HG03135 (cell line): ENCODE measurements around the gene TECR.
"Not testable (repeated sequence)": the region's sequence is repeated elsewhere in the genome, so short reads cannot be mapped to it uniquely, and the experiment has no call there.

Experiments
- ATAC-seq: cut with Tn5 transposase; IDR thresholded peaks from one replicate; pipeline ENCODE4 v1.9.1; 2021; ENCODE audit warnings: mild to moderate bottlenecking, moderate library complexity; ENCODE audit not compliant: unreplicated experiment

TECR gene

DNA sequence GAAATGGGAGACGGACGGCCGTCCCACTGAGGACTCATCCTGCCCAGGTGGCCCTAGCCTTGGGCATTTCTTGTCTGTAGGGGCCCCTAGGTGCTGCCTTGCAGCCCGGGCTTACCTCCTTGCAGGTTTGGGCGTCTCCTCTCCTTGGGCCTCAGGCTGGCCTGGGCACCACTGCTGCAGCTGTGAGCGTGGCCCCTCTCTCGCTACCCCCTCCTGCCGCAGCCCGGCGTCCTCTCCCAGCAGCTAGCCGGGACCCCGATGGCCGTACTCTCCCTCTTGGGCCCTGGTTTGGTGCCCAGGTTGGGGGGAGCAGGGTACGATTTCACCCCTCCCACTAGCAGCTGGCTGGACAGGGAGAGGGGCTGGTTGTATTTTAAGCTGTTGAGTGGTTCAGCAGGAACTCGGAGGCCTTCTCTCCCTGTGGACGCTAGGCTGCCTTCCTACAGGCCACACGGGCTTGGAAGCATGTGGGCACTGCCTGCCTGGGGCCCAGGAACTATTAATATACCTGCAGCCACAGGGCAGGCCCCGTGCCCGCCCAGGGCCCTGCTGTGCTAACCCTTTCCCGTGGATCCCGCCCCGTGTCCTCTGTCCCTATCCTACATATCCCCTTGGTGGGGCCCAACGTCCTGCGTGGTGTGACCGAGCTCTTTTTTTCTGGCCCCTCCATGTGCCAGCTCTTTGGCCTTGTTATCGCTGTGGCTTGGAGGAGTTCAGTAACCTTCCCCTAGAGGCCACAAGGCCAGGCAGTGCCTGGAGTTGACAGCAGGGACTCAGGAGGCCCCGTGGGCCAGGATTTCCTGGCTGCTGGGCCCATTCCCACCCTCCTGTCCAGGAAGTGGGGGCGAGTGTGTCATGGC, 30.8 kb downstream of the TECR start:
- no peak for ATAC-seq

DNA sequence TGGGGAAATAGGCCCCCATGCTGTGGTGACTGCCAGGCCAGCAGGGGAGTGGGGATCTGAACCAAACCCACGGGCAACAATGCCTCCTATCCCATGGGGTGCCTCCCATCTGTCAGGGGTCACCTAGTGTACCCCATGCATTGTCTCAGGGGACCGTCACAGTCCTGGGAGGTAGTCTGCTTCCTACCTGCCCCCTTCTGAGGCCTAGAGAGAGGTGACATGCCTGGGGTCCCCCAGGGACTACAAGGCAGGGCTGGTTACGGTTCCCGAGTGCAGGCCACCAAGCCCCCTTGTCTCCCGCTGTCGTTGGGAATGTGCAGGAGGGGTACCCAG, 31.3 kb downstream of the TECR start:
- no peak for ATAC-seq

DNA sequence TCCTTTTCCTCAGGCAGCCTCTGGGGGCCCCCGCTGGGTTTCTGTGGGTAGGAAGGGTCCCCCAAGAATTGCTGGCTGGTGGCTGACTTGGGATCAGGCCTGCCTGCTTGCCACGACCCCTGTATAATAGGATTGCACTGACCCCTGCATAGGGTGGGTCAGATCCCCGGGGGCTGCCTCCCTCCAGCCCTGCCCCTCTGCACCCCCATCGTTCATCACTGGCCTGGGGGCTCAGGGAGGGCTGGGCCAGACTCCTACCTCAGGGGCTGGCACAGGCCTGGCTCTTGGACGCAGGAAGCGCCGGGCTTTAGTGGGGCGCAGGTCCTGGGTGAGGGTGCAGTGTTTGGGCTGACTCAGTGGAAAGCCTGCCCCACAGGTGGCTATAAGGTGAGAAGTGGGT, 31.9 kb downstream of the TECR start:
- ATAC-seq: no peak

DNA sequence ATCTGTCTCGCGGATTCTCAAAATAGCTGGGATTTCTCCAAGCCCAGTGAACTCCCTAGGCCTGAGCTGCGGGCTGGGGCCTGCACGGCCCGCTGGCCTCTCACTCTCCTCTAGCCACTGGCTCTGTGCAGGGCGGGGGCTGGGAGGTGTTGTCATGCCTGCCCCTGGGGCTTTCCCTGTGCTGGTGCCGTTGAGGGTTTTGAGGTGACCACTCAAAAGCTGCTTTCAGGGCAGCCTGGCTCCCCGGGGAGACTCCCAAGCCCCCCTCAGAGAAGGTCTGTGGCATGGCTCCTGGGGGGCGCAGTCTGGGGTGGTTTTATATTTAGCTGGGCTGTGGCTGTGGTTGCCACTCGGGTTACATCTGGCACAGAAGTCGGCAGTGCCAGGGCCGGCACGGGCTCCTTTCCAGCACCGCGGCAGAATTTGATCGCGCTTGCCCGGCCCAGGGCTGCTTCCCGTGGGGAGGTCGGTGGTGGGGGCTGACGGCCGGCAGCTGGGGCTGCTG, 32.5 kb downstream of the TECR start:
- no peak for ATAC-seq

DNA sequence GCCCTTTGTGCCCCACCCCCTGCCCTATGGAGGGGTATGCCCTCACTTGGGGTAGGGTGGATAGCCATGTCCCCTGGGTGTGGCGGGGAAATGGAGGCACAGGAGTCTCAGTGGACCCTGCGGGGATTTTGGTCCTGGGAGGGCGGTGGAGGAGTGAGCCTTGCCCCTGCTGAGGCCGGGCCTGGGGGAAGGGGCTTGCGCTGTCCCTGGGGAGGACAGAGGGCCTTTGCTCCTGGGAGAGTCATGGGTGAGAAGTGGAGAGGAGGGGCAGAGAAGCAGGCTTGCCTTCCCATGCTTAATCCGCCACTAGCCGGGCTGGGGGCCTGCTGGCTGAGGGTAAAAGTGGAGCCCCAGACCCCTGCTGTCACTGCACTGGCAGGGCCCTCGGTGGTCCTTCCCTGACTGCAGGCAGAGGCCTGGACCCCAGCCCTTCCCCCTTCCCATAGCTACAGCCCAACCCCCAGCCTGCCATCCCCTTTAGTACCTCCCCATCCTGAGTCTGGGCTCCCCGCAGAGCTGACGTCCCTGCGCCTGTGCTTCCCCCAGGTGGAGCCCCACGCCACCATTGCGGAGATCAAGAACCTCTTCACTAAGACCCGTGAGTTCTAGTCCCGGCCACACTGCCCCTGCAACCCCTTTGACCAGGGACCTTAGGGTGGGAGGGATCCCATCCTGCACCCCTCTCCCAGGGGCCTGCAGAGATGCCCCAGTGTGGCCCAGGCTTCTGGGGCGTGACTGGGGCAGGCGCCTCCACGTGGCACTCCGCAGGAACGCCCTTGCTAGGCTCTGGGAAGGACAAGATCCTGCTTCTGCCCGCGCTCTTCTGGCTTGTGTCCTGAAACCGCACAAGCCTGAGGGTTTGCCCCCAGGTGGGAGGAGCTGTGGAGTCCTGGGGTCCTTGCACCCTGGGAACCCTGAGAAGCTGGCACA, 33.5 kb downstream of the TECR start:
- ATAC-seq: no peak

DNA sequence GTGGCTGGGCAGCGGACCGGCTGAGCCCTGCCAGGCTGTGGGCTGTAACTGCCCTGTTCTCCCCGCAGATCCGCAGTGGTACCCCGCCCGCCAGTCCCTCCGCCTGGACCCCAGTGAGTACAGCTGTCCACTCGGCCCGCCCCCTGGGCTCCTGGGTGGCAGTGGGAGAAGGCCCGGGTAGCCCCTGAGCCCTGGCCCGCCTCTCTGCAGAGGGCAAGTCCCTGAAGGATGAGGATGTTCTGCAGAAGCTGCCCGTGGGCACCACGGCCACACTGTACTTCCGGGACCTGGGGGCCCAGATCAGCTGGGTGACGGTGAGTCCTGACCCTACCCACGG, 34.2 kb downstream of the TECR start:
- ATAC-seq: no peak

DNA sequence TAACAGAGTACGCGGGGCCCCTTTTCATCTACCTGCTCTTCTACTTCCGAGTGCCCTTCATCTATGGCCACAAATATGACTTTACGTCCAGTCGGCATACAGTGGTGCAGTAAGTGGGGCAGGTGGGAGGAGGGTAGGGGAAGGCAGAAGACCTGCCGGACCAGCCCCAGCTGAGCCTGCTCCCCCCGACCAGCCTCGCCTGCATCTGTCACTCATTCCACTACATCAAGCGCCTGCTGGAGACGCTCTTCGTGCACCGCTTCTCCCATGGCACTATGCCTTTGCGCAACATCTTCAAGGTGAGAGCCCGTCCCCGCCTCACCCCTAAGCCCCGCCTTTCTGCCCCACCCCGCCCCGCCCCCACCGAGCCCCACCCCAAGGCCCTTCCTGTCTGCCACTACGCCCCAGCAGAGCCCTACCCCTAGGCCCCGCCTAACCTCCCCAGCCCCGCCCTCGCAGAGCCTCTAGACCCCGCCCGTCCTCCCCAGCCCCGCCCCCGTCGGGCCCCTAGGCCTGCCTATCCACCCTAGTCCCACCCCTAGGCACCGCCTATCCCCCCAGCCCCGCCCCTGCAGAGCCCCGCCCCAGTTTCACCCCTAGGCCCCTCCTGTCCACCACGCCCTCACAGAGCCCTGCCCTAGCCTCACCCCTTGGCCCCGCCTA, 34.7 kb downstream of the TECR start:
- ATAC-seq: no peak

DNA sequence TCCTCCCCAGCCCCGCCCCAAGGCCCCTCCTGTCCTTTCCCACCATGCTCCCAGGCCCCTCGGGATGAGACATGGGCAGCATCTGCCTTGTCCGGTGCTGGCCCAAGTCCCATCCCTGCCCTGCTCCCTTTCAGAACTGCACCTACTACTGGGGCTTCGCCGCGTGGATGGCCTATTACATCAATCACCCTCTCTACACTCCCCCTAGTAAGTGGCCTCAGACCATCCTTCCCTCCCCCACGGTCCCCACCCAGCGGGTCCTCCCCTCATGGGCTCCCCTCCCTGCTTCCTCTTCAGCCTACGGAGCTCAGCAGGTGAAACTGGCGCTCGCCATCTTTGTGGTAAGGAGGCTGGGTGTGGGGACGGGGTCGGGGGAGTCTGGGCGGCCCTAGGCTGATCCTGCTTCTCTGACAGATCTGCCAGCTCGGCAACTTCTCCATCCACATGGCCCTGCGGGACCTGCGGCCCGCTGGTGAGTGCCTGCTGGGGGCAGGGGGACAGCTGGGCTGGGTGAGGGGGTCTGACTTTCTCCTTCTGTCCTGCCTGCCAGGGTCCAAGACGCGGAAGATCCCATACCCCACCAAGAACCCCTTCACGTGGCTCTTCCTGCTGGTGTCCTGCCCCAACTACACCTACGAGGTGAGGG, 35.4 kb downstream of the TECR start:
- ATAC-seq: not testable (repeated sequence)

DNA sequence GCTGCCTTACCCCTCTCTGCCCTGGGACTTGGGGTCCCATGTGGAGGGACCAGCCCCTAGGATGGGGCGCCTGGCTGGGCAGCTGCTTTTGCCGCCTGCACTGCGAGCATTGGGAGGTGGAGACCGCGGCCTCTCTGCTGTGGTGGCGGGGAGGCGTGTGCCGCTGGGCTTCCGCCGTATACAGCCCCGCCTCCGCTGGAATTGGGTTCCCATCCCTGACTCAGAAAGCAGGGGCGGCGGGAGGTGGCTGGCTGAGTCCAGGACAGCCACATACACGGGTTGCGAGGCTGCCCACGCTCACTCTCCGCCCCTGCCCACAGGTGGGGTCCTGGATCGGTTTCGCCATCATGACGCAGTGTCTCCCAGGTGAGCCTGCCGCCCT, 35.9 kb downstream of the TECR start:
- ATAC-seq: no peak

DNA sequence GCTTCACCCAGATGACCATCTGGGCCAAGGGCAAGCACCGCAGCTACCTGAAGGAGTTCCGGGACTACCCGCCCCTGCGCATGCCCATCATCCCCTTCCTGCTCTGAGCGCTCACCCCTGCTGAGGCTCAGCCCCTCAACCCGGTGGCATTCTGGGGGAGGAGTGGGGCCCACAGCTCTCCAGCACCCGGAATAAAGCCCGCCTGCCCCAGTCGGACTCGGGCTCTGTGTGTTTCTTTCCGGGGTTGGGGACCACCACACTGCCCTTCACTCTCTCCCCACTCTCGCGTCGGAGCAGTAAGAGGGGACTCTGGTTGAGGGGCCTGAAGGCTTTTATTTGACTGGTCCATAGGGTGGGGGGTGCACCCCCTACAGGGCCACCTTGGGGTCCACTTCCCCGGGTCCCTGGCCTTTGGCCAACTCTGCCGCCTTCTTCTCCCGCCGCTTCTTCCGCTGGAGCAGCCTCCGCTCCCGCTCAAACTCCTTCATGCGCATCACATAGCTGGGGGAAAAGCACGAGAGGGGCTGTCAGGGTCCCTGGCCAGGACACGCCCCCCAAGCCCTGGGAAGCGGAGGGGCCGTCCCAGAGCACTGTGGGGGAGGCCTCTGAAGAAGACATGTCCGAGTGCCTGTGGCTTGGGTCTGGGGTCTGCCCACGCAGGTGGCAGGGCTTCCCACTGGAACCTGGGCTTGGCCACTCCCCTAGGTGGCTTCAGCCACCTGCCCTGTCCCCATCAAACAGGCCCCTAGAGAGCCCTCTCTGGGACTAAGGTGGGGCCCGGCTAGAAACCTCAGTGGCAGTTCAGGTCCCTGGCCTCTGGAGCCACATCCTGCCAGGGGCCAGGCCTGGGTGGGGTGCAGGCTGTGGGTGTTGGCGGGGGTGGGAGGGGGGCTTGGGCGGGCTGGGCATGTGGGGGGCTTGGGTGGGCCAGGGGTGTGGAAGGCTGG, 36.6 kb downstream of the TECR start:
- ATAC-seq: no peak

DNA sequence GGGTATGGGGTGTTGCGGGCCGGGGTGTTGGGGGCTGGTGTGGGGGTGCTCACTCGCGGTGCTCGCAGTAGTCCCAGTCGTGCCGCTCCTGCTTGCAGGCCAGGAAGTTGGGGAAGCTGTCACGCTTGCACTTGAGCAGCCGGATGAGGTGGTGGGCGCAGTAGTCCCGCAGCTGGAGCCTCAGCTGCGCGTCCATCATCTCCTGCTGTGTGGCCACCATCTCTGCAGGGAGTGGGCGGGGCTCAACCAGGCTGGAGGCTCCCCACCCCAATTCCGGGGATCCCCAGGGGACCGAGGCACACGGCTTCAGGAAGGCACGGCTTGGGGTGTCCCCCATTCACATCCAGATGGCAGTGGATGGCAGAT, 37.3 kb downstream of the TECR start:
- no peak for ATAC-seq

DNA sequence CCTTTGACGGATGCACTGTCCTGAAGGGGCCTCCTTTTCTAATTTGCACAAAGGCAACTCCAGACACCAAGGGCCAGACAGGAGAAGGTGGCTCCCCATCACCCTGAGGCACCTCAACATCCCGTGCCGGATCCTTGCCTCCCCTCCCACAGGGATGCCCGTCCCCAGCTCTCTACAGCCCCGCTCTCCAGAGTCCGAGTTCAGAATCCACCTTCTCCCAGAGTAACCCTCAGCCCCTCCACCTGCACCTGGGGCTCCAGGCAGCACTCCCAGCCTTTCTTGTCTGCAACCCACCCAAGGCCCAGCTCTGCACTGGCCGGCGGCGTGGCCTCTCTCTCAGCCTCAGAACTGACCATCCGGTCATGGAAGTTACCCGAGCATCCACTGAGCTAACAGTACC, 37.7 kb downstream of the TECR start:
- no peak for ATAC-seq

DNA sequence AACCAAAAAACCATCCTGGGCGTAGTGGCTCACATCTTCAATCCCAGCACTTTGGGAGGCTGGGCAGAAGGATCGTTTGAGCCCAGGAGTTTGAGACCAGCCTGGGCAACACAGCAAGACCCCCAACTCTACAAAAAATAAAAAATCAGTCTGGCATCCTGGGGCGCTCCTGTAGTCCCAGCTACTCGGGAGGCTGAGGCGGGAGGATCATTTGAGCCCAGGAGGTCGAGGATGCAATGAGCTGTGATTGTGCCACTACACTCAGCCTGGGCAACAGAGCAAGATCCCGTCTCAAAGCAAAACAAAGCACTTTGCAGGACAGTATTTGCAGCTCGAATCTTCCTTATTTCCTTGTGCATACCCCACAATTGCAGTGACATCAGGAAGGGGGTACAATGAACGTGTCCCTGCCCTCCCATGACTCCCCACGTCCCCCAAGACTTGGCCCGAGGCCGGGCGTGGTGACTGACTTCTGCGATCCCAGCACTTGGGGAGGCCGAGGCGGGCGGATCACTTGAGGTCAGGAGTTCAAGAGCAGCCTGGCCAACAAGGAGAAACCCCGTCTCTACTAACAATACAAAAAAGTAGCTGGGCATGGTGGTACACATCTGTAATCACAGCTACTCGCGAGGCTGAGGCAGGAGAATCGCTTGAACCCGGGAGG, 41.6 kb downstream of the TECR start:
- ATAC-seq: no peak

DNA sequence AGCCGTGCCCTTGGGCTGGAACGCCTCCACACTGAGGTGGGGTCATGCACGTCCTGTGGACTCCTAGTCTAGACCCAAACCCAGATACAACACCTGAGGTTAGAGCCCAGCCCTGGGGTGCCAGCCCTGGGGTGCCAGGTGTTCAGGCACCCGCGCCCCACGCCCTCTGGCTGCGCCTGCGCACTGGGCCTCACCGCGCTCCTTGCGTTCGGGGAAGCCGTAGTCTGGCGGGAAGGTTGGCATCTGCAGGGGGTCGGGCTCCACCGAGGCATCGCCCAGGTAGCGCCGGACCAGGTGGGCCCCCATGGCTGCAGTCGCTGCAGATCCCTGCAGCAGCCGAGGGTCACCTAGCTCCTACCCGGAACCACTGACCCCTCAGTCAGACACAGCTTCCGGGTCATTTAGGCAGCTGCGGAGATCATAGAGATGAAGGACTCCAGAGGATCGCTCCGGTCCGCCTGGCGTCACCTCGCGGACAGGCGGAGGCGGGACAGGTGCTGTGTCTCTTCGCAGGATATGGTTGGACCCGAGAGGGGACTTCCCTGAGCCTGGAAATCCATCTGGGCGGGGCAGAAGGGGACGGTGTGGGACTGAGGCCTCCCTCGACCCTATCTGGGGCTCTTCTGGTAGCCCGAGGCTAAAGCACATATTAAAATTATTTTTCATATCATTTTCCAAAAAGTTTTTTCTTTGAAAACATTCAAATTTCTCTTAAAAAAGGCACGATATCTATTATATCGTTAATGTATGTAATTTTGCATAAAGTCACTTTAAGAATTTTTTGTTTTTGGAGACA, 42.5 kb downstream of the TECR start, which contains the start of gene NDUFB7:
NDUFB7 (minus strand) TSS at position 372 of the 796 bp plus-strand sequence; CDS start at position 306, 66 bp downstream.
- ATAC-seq: peak; percentile 82

DNA sequence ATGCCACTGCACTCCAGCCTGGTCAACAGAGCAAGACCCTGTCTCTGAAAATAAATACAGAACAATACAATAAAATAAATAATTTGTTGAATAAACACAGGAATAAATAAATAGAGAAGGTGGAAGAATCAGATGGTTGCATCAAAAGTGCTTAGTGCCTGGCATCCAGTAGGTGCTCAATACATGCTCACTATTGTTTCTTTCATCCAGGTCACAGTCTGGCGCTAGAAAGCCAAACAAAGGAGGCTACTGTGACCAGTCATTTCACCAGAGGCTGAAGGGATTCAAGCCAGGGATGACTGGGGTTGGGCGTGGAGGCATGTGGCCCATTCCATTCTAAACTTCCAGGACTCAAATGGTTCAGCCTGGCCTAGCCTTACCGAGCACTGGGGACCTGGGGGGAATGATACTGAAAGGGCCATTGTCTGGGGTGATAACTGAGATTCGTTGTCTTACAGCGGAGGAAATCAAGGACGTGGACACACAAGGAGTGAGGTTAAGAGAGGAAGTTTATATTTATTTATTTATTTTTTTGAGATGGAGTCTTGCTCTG, 46.1 kb downstream of the TECR start:
- ATAC-seq: no peak

DNA sequence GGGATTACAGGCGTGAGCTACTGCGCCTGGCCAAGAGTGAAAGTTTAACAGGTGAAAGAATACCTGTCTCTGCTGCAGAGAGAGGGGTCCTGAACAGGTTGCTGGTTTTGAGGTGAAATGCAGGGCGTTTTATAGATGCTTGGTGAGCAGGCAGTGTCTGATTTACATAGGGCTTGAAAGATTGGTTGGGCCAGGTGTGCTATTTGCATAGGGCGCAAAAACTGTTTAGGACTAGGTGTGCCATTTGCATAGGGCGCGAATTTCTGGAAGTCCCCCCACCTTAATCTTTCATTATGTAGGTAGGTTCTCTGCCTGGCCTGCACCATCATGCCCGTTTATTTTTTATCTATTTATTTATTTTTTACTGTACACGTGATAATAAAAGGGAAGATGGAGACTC, 47.0 kb downstream of the TECR start:
- no peak for ATAC-seq

DNA sequence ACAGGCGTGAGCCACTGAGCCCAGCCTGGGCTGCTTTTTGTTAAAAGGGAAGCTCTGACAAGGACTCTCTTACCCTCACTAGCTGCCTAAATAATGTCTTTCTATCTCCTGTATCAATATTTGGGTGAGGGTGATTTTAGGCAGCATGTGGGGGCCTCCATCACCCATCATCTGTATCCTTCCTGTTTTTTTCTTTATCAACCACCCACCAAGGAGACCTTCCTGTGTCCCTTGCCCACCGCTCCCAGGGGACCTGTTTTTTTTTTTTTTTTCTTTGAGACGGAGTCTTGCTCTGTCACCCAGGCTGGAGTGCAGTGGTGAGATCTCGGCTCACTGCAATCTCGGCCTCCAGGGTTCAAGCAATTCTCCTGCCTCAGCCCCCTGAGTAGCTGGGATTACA, 47.9 kb downstream of the TECR start:
- no peak for ATAC-seq

DNA sequence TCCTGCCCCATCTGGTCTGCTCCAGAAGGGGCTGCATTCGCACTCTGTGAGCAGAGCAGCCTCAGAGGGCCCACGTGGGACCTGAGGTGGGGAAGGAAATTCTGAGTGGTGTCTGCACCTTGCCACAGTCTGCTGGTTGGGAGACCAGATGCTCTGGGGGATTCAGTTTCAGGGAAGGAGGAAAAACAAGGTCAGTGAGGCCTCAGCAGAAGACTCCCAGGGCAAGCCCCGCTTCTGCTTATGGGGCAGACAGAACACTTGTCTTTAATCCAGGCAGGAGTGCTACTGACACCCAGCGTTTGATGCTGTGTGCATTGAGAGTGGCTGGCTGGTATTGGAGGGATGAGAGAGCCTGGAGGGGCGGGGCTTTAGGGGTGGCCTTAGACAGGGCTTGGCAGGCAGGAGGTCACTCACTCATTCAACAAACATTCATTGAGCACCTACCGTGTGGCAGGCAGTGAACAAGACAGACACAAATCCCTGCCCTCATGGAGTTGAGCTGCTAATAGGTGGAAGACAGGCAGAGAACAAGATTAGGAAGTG, 48.6 kb downstream of the TECR start:
- ATAC-seq: no peak
